DLD1 (cell line): ENCODE data around the gene SP4.
"Not testable (repeated sequence)": the region's sequence is repeated elsewhere in the genome, so short reads cannot be mapped to it uniquely, and the experiment has no call there.

Experiments
- in situ Hi-C: cut with HindIII; loops from 2 replicates; pipeline ENCODE4 v1.10.0; 2017; ENCODE audit warnings: low sequenced_read_pairs

SP4 gene

DNA sequence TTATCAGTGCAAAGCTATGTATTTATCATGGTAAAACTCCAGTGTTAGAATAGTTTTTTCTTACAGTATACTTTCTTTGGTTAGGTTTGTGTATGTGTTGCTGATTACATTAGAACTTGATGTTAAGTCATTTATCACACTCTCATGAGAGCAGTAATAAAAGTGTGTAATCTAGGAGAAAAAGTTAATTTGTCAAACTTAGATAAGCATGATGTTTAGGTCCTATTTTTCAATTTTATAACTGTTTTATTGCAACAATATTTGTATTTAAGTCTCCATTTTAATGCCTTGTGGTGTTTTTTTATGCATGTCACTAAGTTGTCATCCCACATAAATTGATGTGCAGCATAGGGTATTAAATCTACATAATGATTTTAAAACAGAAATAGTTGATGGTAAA is 86.2 kb downstream of the SP4 start:
- in situ Hi-C loops: loop anchor here (25.0 kb wide), 1 partner anchor 727 kb away; the partner anchor contains the start of gene SP8

- in situ Hi-C loops: loop anchor here (25.0 kb wide), 1 partner anchor 737 kb away; the partner anchor contains the start of gene SP8
Observed at GRCh38 chr7:21524680-21525079, 96.8 kb downstream of the SP4 start.

DNA sequence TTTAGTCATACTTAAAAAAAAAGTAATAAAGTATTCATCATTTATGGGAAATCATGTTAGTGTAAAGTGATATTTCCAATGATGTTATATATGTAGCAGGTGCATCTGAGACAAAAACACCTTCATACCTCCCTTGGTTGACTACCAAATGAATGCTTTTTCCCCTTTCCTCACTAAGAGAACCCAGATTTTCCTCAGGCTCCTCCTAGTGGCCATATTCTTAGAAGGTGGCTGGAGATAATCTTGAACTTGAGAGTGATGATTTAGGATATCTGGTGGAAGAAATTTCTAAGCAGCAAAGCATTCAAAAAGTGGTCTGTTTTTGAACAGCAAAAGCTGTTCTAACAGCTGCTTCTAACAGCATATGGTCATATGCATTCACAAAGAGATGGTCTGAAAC is 98.1 kb downstream of the SP4 start:
- in situ Hi-C loops: no loop called here

DNA sequence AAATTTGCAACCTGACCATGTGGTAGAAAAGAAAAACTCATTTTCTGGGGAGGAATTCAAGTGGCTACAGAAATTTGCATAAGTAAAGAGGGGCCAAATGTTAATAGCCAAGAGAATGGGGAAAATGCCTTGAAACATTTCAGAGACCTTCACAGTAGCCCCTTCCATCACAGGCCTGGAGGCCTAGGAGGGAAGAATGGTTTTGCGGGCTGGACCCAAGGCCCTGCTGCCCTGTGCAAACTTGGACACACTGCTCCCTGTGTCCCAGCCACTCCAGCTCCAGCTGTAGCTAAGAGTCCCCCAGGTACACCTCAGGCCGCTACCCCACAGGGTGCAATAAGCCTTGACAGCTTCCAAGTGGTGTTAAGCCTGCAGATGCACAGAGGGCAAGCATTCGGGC is 98.6 kb downstream of the SP4 start:
- in situ Hi-C loops: no loop called here

- in situ Hi-C loops: not testable (repeated sequence)
Observed at GRCh38 chr7:21532485-21532884, 104.6 kb downstream of the SP4 start.

DNA sequence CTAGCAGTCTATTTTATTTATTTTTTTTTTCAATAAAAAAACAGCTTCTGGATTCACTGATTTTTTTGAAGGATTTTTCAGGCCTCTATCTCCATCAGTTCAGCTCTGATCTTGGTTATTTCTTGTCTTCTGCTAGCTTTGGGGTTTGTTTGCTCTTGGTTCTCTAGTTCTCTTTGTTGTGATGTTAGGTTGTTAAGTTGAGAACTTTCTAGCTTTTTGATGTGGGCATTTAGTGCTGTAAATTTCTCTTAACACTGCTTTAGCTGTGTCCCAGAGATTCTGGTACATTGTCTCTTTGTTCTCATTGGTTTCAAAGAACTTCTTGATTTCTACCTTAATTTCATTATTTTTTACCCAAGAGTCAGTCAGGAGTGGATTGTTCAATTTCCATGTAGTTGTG is 105.8 kb downstream of the SP4 start:
- in situ Hi-C loops: not testable (repeated sequence)

DNA sequence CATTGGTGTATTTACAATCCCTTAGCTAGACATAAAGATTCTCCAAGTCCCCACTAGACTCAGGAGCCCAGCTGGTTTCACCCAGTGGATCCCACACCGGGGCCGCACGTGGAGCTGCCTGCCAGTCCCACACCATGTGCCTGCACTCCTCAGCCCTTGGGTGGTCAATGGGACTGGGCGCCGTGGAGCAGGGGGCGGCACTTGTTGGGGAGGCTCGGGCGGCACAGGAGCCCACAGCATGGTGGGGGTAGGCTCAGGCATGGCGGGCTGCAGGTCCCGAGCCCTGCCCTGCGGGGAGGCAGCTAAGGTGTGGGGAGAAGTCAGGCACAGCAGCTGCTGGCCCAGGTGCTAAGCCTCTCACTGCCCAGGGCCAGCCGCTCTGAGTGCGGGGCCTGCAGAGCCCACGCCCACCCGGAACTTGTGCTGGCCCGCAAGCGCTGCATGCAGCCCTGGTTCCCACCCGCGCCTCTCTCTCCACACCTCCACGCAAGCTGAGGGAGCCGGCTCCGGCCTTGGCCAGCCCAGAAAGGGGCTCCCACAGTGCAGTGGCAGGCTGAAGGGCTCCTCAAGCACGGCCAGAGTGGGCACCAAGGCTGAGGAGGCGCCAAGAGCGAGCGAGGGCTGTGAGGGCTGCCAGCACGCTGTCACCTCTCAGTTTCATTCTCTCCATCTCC is 108.7 kb downstream of the SP4 start:
- in situ Hi-C loops: not testable (repeated sequence)

GRCh38 chr7:21538936-21539495 is 111.1 kb downstream of the SP4 start:
- in situ Hi-C loops: no loop called here

- in situ Hi-C loops: no loop called here
Observed at GRCh38 chr7:21542891-21543527, 115.1 kb downstream of the SP4 start, which contains the start of gene DNAH11. DNAH11 (plus strand) TSS chr7:21543039; CDS start chr7:21543246, 207 bp downstream.

GRCh38 chr7:21543528-21544302 is 115.8 kb downstream of the SP4 start:
- in situ Hi-C loops: no loop called here

DNA sequence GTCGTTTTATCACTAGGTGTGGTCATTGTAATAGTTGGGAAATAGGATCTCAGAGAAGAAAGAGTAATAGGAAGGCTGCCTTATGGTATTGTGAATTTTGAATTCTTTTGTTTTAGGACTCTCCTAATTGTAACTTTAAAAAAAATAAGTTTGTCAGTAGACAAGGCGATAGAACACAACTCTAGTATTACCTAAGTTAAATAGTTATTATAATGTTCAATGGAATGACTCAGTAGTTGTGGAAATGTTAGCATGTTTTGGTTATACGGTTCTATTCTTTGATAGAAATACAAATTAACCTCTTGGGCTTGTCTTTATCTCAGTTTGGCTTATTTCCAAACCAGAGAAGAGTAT is 116.4 kb downstream of the SP4 start:
- in situ Hi-C loops: no loop called here

GRCh38 chr7:21544715-21545114 is 116.8 kb downstream of the SP4 start:
- in situ Hi-C loops: no loop called here

- in situ Hi-C loops: no loop called here
Observed at GRCh38 chr7:21547501-21547900, 119.6 kb downstream of the SP4 start.

DNA sequence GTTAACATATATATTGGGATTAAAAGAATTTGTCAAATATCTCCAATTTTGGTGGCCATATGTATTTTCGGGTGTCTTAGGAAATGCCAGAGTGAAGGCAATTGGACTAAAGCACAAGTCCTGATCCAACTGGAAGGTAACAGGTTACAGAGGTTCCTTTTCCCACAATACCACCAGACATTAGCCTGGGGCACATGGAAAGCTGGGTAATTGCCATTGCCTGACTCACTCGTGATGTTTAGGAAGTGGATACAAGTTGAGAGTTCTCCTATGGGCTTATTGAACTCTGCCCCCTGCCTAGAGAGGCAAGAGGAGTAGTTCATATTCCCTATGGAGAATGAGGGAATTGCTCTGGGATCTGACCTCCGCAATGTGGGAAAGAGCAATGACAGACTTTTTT is 120.6 kb downstream of the SP4 start:
- in situ Hi-C loops: no loop called here

DNA sequence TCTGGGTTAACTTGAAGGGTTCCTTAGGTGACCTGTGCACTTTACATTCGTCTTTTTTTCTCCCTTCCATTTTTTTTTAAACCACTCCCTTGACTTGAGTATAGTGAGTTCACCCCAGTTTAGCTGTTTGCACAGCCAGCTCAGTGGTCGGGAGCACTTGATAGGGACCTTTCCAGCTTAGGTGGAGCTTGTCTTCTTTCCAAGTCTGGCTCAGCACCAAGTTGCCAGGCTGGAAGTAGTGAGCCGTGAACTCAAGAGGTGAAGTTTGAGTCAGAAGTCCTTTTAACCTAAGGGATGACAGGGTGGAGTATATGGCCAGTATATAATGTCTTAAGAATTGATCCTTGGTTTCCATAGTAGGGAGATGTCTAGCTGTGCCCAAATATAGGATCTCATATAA is 122.2 kb downstream of the SP4 start:
- in situ Hi-C loops: no loop called here

DNA sequence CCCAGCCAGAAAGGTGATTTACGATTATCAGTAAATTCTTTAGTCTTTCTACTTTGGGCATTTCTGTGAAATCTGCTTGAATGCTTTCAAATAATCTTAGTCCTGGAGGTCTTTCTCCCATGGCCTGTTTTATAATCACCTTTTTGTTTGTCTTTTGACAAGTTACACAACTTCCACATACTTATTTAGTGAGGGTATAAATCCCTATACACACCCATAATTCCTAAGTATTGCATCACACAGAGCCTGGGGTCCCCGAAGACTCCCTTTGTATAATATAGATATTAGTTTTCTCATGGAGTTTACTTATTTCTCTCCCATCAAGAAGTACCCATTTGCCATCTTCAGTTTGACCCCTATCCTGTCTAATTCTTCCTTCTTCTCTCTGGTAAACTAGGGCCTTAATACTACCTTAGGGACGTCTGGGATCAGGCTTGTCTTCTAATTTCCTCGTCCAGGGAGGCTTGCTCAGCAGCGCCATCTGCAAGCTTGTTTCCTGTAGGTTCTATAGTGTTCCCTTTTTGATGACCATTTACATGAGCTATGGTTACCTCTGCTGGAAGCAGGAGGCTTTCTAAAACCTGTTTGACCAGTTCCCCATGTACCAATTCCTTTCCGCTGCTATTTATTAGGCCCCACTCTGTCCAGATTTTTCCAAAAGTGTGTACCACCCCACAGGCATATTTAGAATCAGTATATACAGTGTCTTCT is 123.1 kb downstream of the SP4 start:
- in situ Hi-C loops: no loop called here

GRCh38 chr7:21562385-21562784 is 134.5 kb downstream of the SP4 start:
- in situ Hi-C loops: no loop called here
